ENCODE measurements around the gene LIPC.

GRCh38 chr15:58530056-58530590, 98.3 kb downstream of the LIPC start:
- no peak for TF ChIP-seq CTCF (conservative IDR thresholded peaks at IDR 0.05; ENCODE audit: low read depth, low read length)
- TF ChIP-seq EZH2 (IDR thresholded peaks at IDR 0.05; ENCODE audit: borderline replicate concordance, low read depth, low read length, poor library complexity, severe bottlenecking): no peak

Measured in A673 (cell line).